CD4-positive, alpha-beta T cell treated with Interferon gamma for 1 hour (primary cell): ENCODE results near the gene TELO2.

Experiments used
- DNase-seq: peaks from one replicate; pipeline ENCODE4 v3.0.0-alpha.2; 2020

TELO2 gene

DNA sequence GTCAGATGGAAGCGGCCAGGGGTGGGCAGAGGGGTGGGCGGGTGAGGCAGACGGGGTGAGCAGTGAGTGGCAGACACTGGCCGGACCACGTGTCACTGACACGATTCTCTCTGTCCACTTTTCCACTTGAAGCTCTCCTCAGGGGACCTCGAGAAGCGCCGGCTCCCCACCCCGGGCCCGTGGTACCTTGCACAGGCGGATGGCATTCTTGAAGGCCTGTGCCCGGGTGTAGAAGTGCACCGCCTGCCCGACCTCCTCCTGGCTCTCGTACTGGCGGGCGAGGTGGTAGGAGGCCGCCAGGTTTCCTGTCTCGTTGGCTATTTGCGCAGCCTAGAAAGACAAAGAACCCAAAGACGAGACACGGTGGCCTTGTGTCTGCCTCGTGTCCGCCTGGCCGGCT, 31.2 kb downstream of the TELO2 start:
- DNase-seq: no peak

GRCh38 chr16:1525871-1526607, 32.9 kb downstream of the TELO2 start:
- DNase-seq: no peak

DNA sequence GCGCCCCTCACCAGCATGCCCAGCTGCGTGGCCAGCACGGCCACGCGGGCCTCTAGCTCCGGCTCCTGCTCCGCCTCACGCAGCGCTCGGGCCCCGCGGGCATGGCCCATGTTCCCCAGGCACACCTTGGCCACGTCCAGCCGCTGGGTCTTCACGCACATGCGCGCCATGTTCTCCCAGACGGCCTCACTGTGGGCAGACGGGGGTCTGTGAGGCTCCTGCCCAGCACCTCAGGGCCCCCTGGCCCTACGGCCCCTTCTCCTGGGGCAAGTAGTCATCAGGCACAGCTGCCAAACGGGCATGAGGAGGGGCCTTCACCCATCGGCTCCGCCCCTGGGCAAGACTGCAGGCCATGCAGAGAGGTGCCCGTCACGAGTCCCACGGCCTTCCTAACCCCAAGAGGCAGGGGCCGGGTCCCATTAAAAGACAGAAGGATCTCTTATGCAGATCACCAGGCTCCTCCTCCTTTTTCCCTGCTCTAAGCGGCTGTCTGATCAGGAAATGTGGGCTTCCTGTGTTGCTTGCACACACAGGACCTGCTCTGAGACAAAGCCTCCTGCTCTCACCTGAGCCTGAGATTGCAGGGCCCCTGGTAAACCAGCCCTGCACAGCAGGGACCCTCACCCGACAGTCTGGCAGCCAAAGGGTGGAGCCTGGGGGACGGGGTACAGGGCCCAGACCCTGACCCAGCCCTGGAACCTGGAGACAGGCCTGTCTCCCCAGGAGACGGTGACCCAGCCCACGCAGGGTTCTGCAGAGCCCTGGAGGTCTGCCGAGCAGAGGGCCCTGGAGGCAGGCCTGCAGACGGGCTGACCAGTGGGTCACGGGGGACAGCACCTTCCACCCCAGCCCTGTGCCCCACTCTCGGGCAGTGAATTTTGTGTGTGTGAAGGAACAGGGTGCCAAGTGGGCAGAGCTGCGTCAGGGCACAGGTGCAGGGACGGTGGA, 33.7 kb downstream of the TELO2 start:
- DNase-seq: no peak

- no peak for DNase-seq
These were observed 35.0 kb downstream of the TELO2 start for GRCh38 chr16:1527836-1528811.

GRCh38 chr16:1528921-1529537, 35.9 kb downstream of the TELO2 start:
- DNase-seq: no peak

DNA sequence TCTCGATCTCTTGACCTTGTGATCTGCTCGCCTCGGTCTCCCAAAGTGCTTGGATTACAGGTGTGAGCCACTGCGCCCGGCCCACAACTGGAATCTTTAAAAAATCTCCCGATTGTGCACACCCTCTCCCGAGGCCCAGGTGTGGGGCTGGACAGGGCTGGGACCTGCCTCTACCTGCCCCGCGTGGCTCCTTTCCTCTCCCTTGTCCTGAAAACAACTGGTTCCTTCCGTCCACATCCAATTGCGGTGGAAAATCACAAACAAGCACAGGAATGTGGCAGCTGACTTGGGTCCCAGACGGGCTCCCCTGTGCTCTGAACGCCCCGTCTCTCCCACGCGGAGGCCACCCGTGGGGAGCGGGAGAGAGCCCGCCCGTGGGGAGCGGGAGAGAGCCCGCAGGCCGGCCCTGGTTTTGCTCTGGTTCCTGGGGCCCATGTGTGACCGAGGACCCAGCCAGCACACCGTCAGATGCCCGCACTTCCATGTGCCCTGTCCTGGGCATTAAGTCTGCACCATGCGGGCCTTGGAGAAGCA, 37.3 kb downstream of the TELO2 start:
- no peak for DNase-seq

GRCh38 chr16:1530883-1531637, 37.9 kb downstream of the TELO2 start:
- no peak for DNase-seq

GRCh38 chr16:1531638-1531910, 38.4 kb downstream of the TELO2 start:
- DNase-seq: no peak

GRCh38 chr16:1532081-1532760, 39.1 kb downstream of the TELO2 start:
- DNase-seq: no peak

GRCh38 chr16:1532771-1533170, 39.6 kb downstream of the TELO2 start:
- no peak for DNase-seq

DNA sequence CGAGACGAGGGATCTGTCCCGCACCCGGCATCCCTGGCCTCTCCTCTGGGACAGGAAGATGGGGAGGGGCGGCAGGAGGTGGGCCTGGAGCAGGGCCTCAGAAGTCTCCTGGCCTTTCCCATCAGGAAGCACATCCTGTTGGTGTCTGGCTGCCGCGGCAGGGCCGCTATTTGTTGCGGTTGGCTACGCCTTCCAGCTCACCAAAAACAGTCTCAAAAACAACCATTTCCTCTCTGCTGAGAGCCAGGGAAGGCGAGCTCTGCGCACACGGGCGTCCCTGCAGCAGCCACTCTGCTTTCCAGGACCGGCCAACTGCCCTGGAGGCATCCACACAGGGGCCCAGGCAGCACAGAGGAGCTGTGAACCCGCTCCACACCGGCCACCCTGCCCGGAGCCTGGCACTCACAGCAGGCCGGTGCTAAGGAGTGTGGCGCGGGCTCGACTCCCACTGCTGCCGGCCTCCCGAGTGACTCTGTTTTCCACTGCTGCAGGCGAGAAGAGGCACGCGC, 40.3 kb downstream of the TELO2 start, which contains the start of gene TMEM204:
TSS of gene TMEM204 (plus strand) at position 224 of the 509 bp plus-strand sequence. CDS start 610 bp downstream, outside the sequence.
- peak; percentile 14 for DNase-seq

GRCh38 chr16:1534021-1535020, 41.2 kb downstream of the TELO2 start:
- DNase-seq: no peak

GRCh38 chr16:1535391-1536291, 42.5 kb downstream of the TELO2 start:
- no peak for DNase-seq

DNA sequence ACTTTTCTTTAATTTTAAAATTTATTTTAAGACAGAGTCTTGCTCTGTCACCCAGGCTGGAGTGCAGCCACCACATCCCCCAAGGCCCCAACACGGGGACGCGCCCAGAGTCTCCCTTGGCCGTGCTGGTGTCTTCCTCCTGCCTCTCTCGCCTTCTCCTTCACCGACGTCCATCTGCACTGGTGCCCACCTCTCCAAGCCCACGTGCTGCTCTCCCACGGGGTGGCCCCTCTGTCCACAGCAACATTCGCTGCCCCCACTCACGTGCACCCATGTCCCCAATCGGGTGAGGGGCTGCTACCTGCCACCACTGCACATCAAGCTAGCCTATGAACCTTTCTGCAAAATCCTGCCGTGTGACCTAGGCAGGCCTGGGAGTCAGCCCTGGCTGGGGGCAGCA, 43.4 kb downstream of the TELO2 start:
- no peak for DNase-seq

GRCh38 chr16:1537138-1537577, 44.0 kb downstream of the TELO2 start:
- no peak for DNase-seq

GRCh38 chr16:1537763-1538289, 44.7 kb downstream of the TELO2 start:
- DNase-seq: no peak

DNA sequence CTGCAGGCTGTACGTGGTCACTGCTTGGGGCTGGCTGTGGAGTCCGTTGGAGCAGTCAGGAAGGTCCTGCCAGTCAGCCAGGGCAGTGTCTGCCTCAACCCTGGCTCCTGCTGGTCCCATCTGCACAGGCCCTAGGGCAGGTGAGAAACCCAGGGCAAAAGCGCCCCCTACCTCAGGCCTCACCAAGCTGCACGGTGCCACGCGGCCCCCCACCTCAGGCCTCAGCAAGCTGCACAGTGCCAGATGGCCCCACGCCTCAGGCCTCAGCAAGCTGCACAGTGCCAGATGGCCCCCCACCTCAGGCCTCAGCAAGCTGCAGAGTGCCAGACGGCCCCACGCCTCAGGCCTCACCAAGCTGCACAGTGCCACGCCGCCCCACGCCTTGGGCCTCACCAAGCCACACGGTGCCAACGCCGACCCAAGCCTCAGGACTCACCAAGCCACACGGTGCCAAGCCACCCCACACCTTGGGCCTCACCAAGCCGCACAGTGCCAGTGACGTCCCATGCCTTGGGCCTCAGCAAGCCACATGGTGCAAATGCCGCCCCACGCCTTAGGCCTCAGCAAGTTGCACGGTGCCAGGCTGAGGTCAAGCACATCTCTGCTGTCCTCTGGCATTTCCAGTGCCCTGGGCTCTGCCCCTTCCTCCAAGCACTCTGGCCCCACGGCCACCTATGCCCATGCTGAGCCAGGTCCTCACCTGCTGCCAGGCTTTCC, 45.8 kb downstream of the TELO2 start:
- DNase-seq: peak; percentile 32
